Kidney glomerular epithelial cell (primary cell): ENCODE results near the gene IFNAR1.
A peak's percentile ranks its signal among the peaks of the same experiment; 100 is the strongest.
"Not testable (repeated sequence)": the region's sequence is repeated elsewhere in the genome, so short reads cannot be mapped to it uniquely, and the experiment has no call there.

Experiments used
- DNase-seq: peaks from one replicate; lab custom pipeline; 2025; lab: John Stamatoyannopoulos, UW

IFNAR1 gene

DNA sequence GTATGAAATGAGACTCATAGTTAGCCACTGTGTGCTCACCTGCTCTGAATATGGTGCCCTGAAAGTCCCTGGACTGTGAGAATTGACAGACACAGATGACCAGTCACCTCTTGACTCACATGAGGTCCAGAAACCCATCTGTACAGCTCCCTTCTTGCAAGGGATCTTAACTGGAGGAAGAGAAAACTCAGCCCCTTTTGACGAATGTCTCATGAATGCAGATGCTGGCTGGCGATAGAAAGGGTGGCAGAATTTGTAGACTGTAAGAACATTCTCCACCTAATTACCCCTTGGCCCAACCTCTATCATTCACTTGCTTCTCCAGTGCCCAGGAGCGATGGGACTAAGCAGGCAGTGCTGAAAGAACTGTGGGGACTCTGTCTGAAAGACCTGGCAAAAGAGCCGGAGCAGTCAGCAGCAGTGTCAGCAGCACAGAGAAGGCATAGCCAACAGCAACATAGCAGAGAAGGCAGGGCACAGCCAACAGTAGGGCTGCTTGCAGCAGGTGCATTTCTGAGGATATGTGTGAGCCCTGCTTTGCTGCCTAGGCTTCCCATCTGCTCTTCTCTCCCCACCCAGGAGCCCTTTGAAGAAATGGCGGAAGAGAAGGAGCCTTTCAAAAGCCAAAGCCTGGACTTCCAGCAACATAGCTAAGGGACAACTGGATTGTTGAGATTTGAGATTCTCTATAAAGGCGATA lies 52.6 kb downstream of the IFNAR1 start:
- DNase-seq = no peak

DNA sequence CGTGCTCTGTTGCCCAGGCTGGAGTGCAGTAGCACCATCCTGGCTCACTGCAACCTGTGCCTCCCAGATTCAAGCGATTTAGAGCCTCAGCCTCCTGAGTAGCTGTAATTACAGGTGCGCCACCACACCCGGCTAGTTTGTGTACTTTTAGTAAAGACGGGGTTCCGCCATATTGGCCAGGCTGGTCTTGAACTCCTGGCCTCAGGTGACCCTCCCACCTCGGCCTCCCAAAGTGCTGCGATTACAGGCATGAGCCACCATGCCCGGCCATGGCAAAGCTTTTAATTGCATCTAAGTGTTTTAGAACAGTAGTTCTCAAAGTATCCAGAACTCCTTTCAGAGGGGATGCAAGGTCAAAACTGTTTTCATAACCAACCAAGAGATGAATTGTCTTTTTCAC lies 53.3 kb downstream of the IFNAR1 start:
- DNase-seq = no peak

DNA sequence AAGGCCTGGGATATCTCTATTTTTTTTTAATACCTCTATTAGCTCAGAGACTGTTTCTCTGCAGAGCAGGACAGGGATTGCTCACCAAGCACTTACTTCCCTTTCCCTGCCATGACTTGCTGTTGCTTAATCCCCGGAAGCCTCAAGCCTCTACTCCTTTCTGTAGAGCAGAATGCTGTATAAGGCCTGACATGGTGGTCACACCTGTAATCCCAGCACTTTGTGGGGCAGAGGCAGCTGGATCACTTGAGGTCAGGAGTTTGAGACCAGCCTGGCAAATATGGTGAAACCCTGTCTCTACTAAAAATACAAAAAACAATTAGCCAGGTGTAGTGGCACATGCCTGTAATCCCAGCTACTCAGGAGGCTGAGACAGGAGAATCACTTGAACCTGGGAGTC lies 55.2 kb downstream of the IFNAR1 start:
- DNase-seq = not testable (repeated sequence)

- DNase-seq = peak; percentile 94
Observed at GRCh38 chr21:33380483-33380998, 55.8 kb downstream of the IFNAR1 start.

- DNase-seq = not testable (repeated sequence)
Observed at GRCh38 chr21:33381381-33381780, 56.6 kb downstream of the IFNAR1 start.

- peak; percentile 65 for DNase-seq
Observed at GRCh38 chr21:33383056-33383888, 58.5 kb downstream of the IFNAR1 start.

DNA sequence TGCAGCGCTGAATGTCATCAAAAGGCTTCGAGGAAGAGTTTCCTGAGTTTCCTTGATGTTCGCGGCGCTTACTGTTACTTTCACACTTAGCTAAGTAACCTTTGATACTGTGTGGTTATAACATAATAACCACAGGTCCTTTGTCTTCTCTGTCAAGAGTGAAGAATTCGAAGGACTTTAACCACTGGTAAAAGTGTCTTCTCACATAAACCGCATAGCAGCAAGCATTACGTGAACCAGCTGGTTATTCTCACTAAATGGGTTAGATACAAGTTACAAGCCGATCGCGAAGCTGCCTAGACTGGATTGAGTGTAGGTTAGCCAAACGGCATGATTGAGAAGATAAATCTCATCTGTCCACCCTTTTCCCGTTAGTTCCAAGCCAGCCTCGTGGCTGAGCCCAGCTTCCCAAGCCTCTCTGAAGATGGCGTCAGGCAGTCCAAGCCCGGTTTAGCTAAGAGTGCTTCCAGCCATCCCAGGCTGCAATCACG lies 60.1 kb downstream of the IFNAR1 start:
- DNase-seq = peak; percentile 42

DNA sequence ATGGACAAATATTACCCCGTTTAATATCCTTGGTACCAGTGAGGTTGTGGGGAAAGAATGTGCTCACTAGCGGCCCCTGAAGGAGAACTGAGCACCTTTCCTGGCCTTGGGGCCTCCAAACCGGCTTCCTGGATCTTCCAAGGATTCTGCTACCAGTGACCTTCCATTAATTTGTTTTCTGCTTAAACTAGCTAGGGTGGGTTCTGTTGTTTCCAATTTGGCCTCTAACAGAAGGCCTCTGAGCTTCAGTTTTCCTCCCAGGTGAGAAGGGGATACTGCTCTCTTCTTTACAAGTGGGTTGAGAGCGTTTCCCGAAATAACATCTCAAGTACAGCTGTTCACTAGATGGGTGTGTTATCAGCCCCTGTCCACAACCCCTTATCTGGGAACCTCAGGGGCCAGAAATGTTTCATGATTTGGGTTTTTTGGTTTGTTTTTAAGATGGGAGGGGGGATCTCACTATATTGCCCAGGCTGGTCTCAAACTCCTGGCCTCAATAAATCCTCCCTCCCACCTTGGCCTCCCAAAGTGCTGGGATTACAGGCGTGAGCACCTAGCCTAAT lies 61.5 kb downstream of the IFNAR1 start:
- DNase-seq = no peak

GRCh38 chr21:33387294-33387693 lies 62.5 kb downstream of the IFNAR1 start:
- DNase-seq = no peak

DNA sequence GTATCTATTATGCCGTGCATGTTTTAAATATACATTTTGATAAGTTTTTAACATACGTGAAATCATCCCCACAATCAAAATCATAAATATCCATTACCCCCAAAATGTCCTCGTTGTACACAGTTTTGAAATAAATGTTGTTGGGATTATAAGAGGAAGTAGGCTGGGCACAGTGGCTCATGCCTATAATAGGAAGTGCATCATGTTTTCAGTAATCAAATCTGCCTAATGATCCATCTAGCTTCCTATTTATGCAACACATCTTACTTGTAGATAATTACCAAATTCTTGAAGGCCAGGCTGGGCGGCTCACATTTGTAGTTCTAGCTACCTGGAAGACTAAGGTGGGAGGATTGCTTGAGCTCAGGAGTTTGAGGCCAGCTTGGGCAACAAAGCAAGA lies 63.4 kb downstream of the IFNAR1 start:
- no peak for DNase-seq

DNA sequence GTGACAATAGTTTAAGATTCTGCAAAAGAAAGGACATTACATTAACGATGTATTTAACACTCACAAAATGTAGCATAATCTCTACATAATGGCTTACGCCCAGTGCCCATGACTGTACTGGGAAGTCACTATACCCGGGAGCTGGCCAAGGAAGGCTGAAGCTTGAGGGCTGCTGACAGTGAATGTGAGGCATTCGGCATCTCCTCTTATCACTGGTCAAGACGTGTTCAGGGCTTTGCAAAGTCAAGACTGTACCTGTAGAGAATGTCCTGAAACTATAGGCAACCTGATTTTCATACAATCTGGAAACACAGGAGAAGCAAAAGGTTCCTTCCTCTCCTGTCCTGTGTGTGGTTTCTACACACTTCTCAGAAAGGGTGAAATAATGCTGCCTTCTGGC lies 65.7 kb downstream of the IFNAR1 start:
- no peak for DNase-seq

DNA sequence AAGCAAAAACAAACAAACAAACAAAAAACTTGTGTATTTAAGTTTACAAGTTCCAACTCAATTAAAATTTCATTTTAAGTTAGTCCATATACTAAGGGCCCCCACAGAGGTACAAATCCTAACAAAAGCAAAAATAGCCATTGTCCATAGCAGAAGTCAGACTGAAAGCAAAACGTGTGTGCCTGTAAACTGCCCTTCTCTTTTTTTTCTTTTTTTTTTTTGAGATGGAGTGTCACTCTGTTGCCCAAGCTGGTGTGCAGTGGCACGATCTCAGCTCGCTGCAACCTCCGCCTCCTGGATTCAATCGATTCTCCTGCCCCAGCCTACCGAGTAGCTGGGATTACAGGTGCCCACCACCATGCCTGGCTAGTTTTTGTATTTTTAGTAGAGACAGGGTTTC lies 66.9 kb downstream of the IFNAR1 start:
- no peak for DNase-seq

GRCh38 chr21:33392284-33392985 lies 67.7 kb downstream of the IFNAR1 start:
- DNase-seq = no peak

DNA sequence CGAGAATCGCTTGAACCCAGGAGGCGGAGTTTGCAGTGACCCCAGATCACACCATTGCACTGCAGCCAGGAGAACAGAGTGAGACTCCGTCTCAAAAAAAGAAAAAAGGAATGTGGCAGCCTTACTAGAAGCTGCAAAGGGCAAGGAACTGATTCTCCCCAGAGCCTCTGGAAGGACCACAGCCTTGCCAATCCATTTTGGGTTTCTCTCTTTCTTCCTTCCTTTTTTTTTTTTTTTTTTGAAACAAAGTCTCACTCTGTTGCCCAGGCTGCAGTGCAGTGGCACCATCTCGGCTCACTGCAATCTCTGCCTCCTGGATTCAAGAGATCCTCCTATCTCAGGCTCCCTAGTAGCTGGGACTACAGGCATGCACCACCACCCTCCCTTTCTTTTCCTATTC lies 68.6 kb downstream of the IFNAR1 start:
- no peak for DNase-seq

GRCh38 chr21:33394260-33394659 lies 69.5 kb downstream of the IFNAR1 start:
- no peak for DNase-seq

- no peak for DNase-seq
Observed at GRCh38 chr21:33395891-33396331, 71.1 kb downstream of the IFNAR1 start.

GRCh38 chr21:33396436-33396835 lies 71.7 kb downstream of the IFNAR1 start:
- DNase-seq = no peak

DNA sequence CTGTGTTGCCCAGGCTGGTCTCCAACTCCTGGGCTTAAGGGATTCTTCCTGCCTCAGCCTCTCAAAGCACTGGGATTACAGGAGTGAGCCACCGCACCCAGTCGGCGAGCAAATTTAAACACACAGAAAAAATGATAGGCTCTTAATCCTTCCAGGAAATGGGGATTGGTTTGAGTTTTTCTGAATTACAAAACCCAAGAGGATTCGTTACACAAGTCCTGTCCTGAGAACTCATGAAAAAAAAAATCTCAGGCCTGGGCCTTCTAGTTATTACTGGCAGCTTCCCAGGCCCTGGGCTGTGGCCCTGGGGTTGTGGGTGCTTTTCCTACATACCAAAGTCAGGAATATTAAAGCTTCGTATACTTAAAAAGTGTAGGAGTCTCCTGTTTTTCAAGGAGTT lies 72.2 kb downstream of the IFNAR1 start:
- peak; percentile 46 for DNase-seq

GRCh38 chr21:33397717-33398116 lies 72.9 kb downstream of the IFNAR1 start:
- DNase-seq = no peak

DNA sequence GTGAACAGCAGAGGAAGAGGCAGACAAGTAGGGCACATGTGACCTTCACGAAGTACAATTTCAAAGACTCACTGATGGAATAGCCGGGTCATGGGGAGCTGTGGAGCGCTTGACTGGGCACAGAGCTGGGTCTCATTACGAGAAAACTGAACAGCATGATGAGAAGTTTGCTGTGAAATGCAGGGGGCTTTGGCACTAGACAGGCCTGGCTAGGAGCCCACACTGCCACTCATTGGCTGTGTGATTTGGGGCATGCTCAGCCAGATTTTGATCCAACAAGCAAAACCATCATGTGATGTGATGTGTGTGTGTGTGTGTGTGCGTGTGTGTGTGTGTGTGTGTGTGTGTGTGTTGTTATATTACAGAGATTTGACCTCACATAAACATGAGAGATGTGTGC lies 73.6 kb downstream of the IFNAR1 start:
- DNase-seq = no peak

GRCh38 chr21:33401630-33401992 lies 76.8 kb downstream of the IFNAR1 start:
- no peak for DNase-seq
